GM12891 (cell line): ENCODE measurements around the gene LRRTM3.

Experiments
- DNase-seq: peaks from one replicate; pipeline ENCODE4 v3.0.0; 2011; ENCODE audit warnings: low spot score; ENCODE audit not compliant: insufficient read length
- FAIRE-seq: peaks from 2 replicates; lab custom pipeline; 2011; peaks lifted over from hg19 to GRCh38; lab: Jason Lieb, UNC
- PAX5 ChIP-seq: IDR thresholded peaks from 2 replicates; pipeline ENCODE4 v1.6.1; 2011; ENCODE audit warnings: low read length, moderate library complexity, mild to moderate bottlenecking; ENCODE audit not compliant: insufficient read depth, severe bottlenecking
- POLR2A ChIP-seq: IDR thresholded peaks from 2 replicates; pipeline ENCODE4 v1.6.1; 2011; ENCODE audit warnings: low read depth, low read length, control low read depth
- POLR2AphosphoS5 ChIP-seq: IDR thresholded peaks from 2 replicates; pipeline ENCODE4 v1.6.1; 2011; ENCODE audit warnings: low read depth, low read length, control low read depth
- POU2F2 ChIP-seq: IDR thresholded peaks from 2 replicates; pipeline ENCODE4 v1.6.1; 2011; ENCODE audit warnings: low read depth, mild to moderate bottlenecking, control low read depth, low read length, moderate library complexity
- SPI1 ChIP-seq: IDR thresholded peaks from 2 replicates; pipeline ENCODE4 v1.6.1; 2011; ENCODE audit warnings: low read depth, low read length, control low read depth
- TAF1 ChIP-seq: IDR thresholded peaks from 2 replicates; pipeline ENCODE4 v1.6.1; 2011; ENCODE audit warnings: low read depth, low read length, control low read depth

Gene LRRTM3

GRCh38 chr10:66916030-66916429 lies 9.8 kb upstream of the LRRTM3 start:
- DNase-seq (no peak), FAIRE-seq (no peak)
- TF ChIP-seq TAF1 (no peak), PAX5 (no peak), POLR2AphosphoS5 (no peak), SPI1 (no peak), POU2F2 (no peak), POLR2A (no peak)

GRCh38 chr10:66917104-66917503 lies 8.7 kb upstream of the LRRTM3 start:
- TF ChIP-seq TAF1: no peak
- TF ChIP-seq SPI1: no peak
- TF ChIP-seq POLR2A: no peak
- no peak for DNase-seq
- no peak for FAIRE-seq

GRCh38 chr10:66919248-66919647 lies 6.6 kb upstream of the LRRTM3 start:
- no peak for TF ChIP-seq SPI1
- no peak for TF ChIP-seq POLR2AphosphoS5
- no peak for TF ChIP-seq POLR2A
- TF ChIP-seq TAF1: no peak
- no peak for TF ChIP-seq POU2F2
- no peak for TF ChIP-seq PAX5
- FAIRE-seq: no peak
- DNase-seq: no peak

GRCh38 chr10:66924674-66925345 lies 1.0 kb upstream of the LRRTM3 start:
- no peak for TF ChIP-seq POLR2A
- TF ChIP-seq POU2F2: no peak
- TF ChIP-seq TAF1: no peak
- TF ChIP-seq SPI1: no peak
- no peak for DNase-seq
- no peak for FAIRE-seq

- TF ChIP-seq POU2F2 (no peak), PAX5 (no peak), SPI1 (no peak), POLR2A (no peak), POLR2AphosphoS5 (no peak), TAF1 (no peak)
- DNase-seq: no peak
- no peak for FAIRE-seq
These were observed 463 bp upstream of the LRRTM3 start for GRCh38 chr10:66925373-66925772.

GRCh38 chr10:66926841-66927240 lies 1.0 kb downstream of the LRRTM3 start:
- FAIRE-seq: no peak
- no peak for TF ChIP-seq SPI1
- no peak for TF ChIP-seq POLR2A
- no peak for TF ChIP-seq PAX5
- no peak for TF ChIP-seq TAF1
- no peak for TF ChIP-seq POLR2AphosphoS5
- TF ChIP-seq POU2F2: no peak
- DNase-seq: no peak

- DNase-seq: no peak
- TF ChIP-seq PAX5 (no peak), SPI1 (no peak)
- no peak for FAIRE-seq
These were observed 1.6 kb downstream of the LRRTM3 start for GRCh38 chr10:66927251-66927935.

GRCh38 chr10:66927971-66928770 lies 2.3 kb downstream of the LRRTM3 start:
- DNase-seq (no peak), FAIRE-seq (no peak)
- TF ChIP-seq POU2F2 (no peak), POLR2AphosphoS5 (no peak), TAF1 (no peak), PAX5 (no peak), SPI1 (no peak), POLR2A (no peak)

GRCh38 chr10:66928776-66929175 lies 2.9 kb downstream of the LRRTM3 start:
- FAIRE-seq (no peak), DNase-seq (no peak)
- TF ChIP-seq POU2F2 (no peak), PAX5 (no peak)

- FAIRE-seq: no peak
- TF ChIP-seq SPI1: no peak
- TF ChIP-seq POLR2AphosphoS5: no peak
- TF ChIP-seq POU2F2: no peak
- TF ChIP-seq TAF1: no peak
- no peak for TF ChIP-seq PAX5
- TF ChIP-seq POLR2A: no peak
These were observed 3.5 kb downstream of the LRRTM3 start for GRCh38 chr10:66929375-66929774.

More at GRCh38 chr10:66929375-66929774, 3.5 kb downstream of the LRRTM3 start:
- no peak for DNase-seq
